ENCODE results near the gene EDN3.

Gene EDN3

GRCh38 chr20:59300333-59301081, at the start of gene EDN3:
Gene EDN3 (plus strand): TSS chr20:59300611. CDS start chr20:59300813, 202 bp downstream.
- Mint-ChIP-seq H3K9me3 (no peaks in the 10 kb centered on the region), H3K4me1 (no peaks in the 10 kb centered on the region), H3K36me3 (no peaks in the 10 kb centered on the region), H3K27ac (no peak within 1 kb of the TSS), H3K4me3 (no peak within 1 kb of the TSS), H3K27me3 (peaks cover 90% of the 10 kb centered on the region)
- ATAC-seq = no peak

GRCh38 chr20:59253325-59253724, 47.1 kb upstream of the EDN3 start:
- H3K4me3 Mint-ChIP-seq = no peak overlapping the region
- peaks cover 17% of the 10 kb centered on the region for H3K4me1 Mint-ChIP-seq
- no peaks in the 10 kb centered on the region for H3K27me3 Mint-ChIP-seq
- H3K9me3 Mint-ChIP-seq = peaks cover 5% of the 10 kb centered on the region
- no peak overlapping the region for H3K27ac Mint-ChIP-seq
- no peak for ATAC-seq
- peaks cover 43% of the 10 kb centered on the region for H3K36me3 Mint-ChIP-seq

GRCh38 chr20:59253779-59254319, 46.6 kb upstream of the EDN3 start:
- Mint-ChIP-seq H3K36me3 (peaks cover 41% of the 10 kb centered on the region), H3K27me3 (no peaks in the 10 kb centered on the region)

GRCh38 chr20:59255256-59255655, 45.2 kb upstream of the EDN3 start:
- ATAC-seq = no peak
- H3K9me3 Mint-ChIP-seq = peaks cover 5% of the 10 kb centered on the region
- H3K4me1 Mint-ChIP-seq = peaks cover 19% of the 10 kb centered on the region
- H3K27ac Mint-ChIP-seq = no peak overlapping the region
- no peaks in the 10 kb centered on the region for H3K27me3 Mint-ChIP-seq
- H3K36me3 Mint-ChIP-seq = peaks cover 31% of the 10 kb centered on the region
- H3K4me3 Mint-ChIP-seq = no peak overlapping the region

More at GRCh38 chr20:59253779-59254319, 46.6 kb upstream of the EDN3 start:
- no peak for ATAC-seq
- Mint-ChIP-seq H3K9me3 (peaks cover 5% of the 10 kb centered on the region), H3K4me3 (no peak overlapping the region), H3K4me1 (peaks cover 19% of the 10 kb centered on the region), H3K27ac (no peak overlapping the region)

GRCh38 chr20:59258221-59258621, 42.2 kb upstream of the EDN3 start:
- Mint-ChIP-seq H3K27me3 (peaks cover 2% of the 10 kb centered on the region), H3K27ac (no peak overlapping the region), H3K4me1 (peaks cover 17% of the 10 kb centered on the region), H3K4me3 (no peak overlapping the region), H3K36me3 (peaks cover 7% of the 10 kb centered on the region), H3K9me3 (no peaks in the 10 kb centered on the region)
- no peak for ATAC-seq

GRCh38 chr20:59259946-59260345, 40.5 kb upstream of the EDN3 start:
- ATAC-seq = no peak
- Mint-ChIP-seq H3K27ac (no peak overlapping the region), H3K4me1 (peaks cover 8% of the 10 kb centered on the region)

GRCh38 chr20:59265298-59265697, 35.1 kb upstream of the EDN3 start:
- no peak for ATAC-seq
- H3K4me1 Mint-ChIP-seq = no peaks in the 10 kb centered on the region
- no peaks in the 10 kb centered on the region for H3K36me3 Mint-ChIP-seq
- H3K27ac Mint-ChIP-seq = no peak overlapping the region
- H3K9me3 Mint-ChIP-seq = peaks cover 3% of the 10 kb centered on the region
- H3K4me3 Mint-ChIP-seq = no peak overlapping the region
- H3K27me3 Mint-ChIP-seq = peaks cover 54% of the 10 kb centered on the region

More at GRCh38 chr20:59259946-59260345, 40.5 kb upstream of the EDN3 start:
- Mint-ChIP-seq H3K36me3 (peaks cover 5% of the 10 kb centered on the region), H3K9me3 (no peaks in the 10 kb centered on the region), H3K4me3 (no peak overlapping the region), H3K27me3 (peaks cover 19% of the 10 kb centered on the region)

GRCh38 chr20:59268870-59269269, 31.5 kb upstream of the EDN3 start:
- no peak for ATAC-seq
- no peaks in the 10 kb centered on the region for H3K4me1 Mint-ChIP-seq
- no peak overlapping the region for H3K4me3 Mint-ChIP-seq
- H3K27me3 Mint-ChIP-seq = peaks cover 64% of the 10 kb centered on the region
- no peak overlapping the region for H3K27ac Mint-ChIP-seq
- H3K36me3 Mint-ChIP-seq = no peaks in the 10 kb centered on the region
- peaks cover 3% of the 10 kb centered on the region for H3K9me3 Mint-ChIP-seq

- Mint-ChIP-seq H3K4me3 (no peak overlapping the region), H3K27ac (no peak overlapping the region), H3K4me1 (no peaks in the 10 kb centered on the region), H3K36me3 (no peaks in the 10 kb centered on the region), H3K9me3 (peaks cover 3% of the 10 kb centered on the region), H3K27me3 (peaks cover 64% of the 10 kb centered on the region)
- ATAC-seq = peak; percentile 53
Observed at GRCh38 chr20:59269411-59270025, 30.9 kb upstream of the EDN3 start.

GRCh38 chr20:59270380-59270779, 30.0 kb upstream of the EDN3 start:
- H3K36me3 Mint-ChIP-seq = no peaks in the 10 kb centered on the region
- H3K4me1 Mint-ChIP-seq = no peaks in the 10 kb centered on the region
- no peak overlapping the region for H3K4me3 Mint-ChIP-seq
- ATAC-seq = no peak
- H3K27me3 Mint-ChIP-seq = peaks cover 64% of the 10 kb centered on the region
- no peak overlapping the region for H3K27ac Mint-ChIP-seq
- H3K9me3 Mint-ChIP-seq = peaks cover 1% of the 10 kb centered on the region

GRCh38 chr20:59273739-59274357, 26.6 kb upstream of the EDN3 start:
- no peak overlapping the region for H3K27ac Mint-ChIP-seq
- no peak overlapping the region for H3K4me3 Mint-ChIP-seq

GRCh38 chr20:59276938-59277337, 23.5 kb upstream of the EDN3 start:
- Mint-ChIP-seq H3K36me3 (no peaks in the 10 kb centered on the region), H3K4me1 (no peaks in the 10 kb centered on the region), H3K27me3 (peaks cover 46% of the 10 kb centered on the region), H3K9me3 (no peaks in the 10 kb centered on the region), H3K27ac (no peak overlapping the region), H3K4me3 (no peak overlapping the region)
- ATAC-seq = no peak

More at GRCh38 chr20:59273739-59274357, 26.6 kb upstream of the EDN3 start:
- Mint-ChIP-seq H3K9me3 (no peaks in the 10 kb centered on the region), H3K4me1 (no peaks in the 10 kb centered on the region), H3K36me3 (no peaks in the 10 kb centered on the region), H3K27me3 (peaks cover 55% of the 10 kb centered on the region)
- ATAC-seq = no peak

- H3K9me3 Mint-ChIP-seq = no peaks in the 10 kb centered on the region
- no peaks in the 10 kb centered on the region for H3K27me3 Mint-ChIP-seq
Observed at GRCh38 chr20:59284470-59284869, 15.9 kb upstream of the EDN3 start.

GRCh38 chr20:59289994-59290393, 10.4 kb upstream of the EDN3 start:
- no peak for ATAC-seq
- no peak overlapping the region for H3K27ac Mint-ChIP-seq
- peaks cover 29% of the 10 kb centered on the region for H3K27me3 Mint-ChIP-seq
- no peaks in the 10 kb centered on the region for H3K36me3 Mint-ChIP-seq
- no peaks in the 10 kb centered on the region for H3K9me3 Mint-ChIP-seq
- no peaks in the 10 kb centered on the region for H3K4me1 Mint-ChIP-seq
- no peak overlapping the region for H3K4me3 Mint-ChIP-seq

More at GRCh38 chr20:59284470-59284869, 15.9 kb upstream of the EDN3 start:
- no peak overlapping the region for H3K4me3 Mint-ChIP-seq
- H3K36me3 Mint-ChIP-seq = no peaks in the 10 kb centered on the region
- H3K27ac Mint-ChIP-seq = no peak overlapping the region
- ATAC-seq = no peak
- no peaks in the 10 kb centered on the region for H3K4me1 Mint-ChIP-seq

- H3K4me1 Mint-ChIP-seq = no peaks in the 10 kb centered on the region
- no peak overlapping the region for H3K27ac Mint-ChIP-seq
- H3K27me3 Mint-ChIP-seq = peaks cover 43% of the 10 kb centered on the region
- H3K9me3 Mint-ChIP-seq = no peaks in the 10 kb centered on the region
- H3K36me3 Mint-ChIP-seq = no peaks in the 10 kb centered on the region
- no peak overlapping the region for H3K4me3 Mint-ChIP-seq
- no peak for ATAC-seq
Observed at GRCh38 chr20:59291740-59292383, 8.5 kb upstream of the EDN3 start.
